ENCODE results near the gene CNKSR2.
"Not testable (repeated sequence)": the region's sequence is repeated elsewhere in the genome, so short reads cannot be mapped to it uniquely, and the experiment has no call there.

The CNKSR2 gene

GRCh38 chrX:21457718-21458117 is 83.5 kb downstream of the CNKSR2 start:
- no peak for FAIRE-seq

- no peak for FAIRE-seq
Measured at GRCh38 chrX:21469071-21469470, 94.9 kb downstream of the CNKSR2 start.

- no peak for FAIRE-seq
Measured at GRCh38 chrX:21476909-21477308, 102.7 kb downstream of the CNKSR2 start.

GRCh38 chrX:21479695-21480270 is 105.6 kb downstream of the CNKSR2 start:
- no peak for FAIRE-seq

GRCh38 chrX:21481761-21482160 is 107.5 kb downstream of the CNKSR2 start:
- FAIRE-seq = no peak

- FAIRE-seq = not testable (repeated sequence)
Measured at GRCh38 chrX:21484051-21484450, 109.8 kb downstream of the CNKSR2 start.

- FAIRE-seq = no peak
Measured at GRCh38 chrX:21487832-21488231, 113.6 kb downstream of the CNKSR2 start.

GRCh38 chrX:21490341-21490740 is 116.1 kb downstream of the CNKSR2 start:
- FAIRE-seq = no peak

GRCh38 chrX:21493226-21493830 is 119.1 kb downstream of the CNKSR2 start:
- FAIRE-seq = no peak

- no peak for FAIRE-seq
Measured at GRCh38 chrX:21503593-21503992, 129.4 kb downstream of the CNKSR2 start.

- no peak for FAIRE-seq
Measured at GRCh38 chrX:21509912-21510311, 135.7 kb downstream of the CNKSR2 start.

- no peak for FAIRE-seq
Measured at GRCh38 chrX:21524008-21524407, 149.8 kb downstream of the CNKSR2 start.

GRCh38 chrX:21528076-21528475 is 153.9 kb downstream of the CNKSR2 start:
- FAIRE-seq = peak; percentile 88

- FAIRE-seq = no peak
Measured at GRCh38 chrX:21529771-21530170, 155.6 kb downstream of the CNKSR2 start.

GRCh38 chrX:21544642-21545041 is 170.4 kb downstream of the CNKSR2 start:
- FAIRE-seq = not testable (repeated sequence)

GRCh38 chrX:21559417-21559816 is 185.2 kb downstream of the CNKSR2 start:
- no peak for FAIRE-seq

GRCh38 chrX:21565025-21565424 is 190.8 kb downstream of the CNKSR2 start:
- no peak for FAIRE-seq

- FAIRE-seq = no peak
Measured at GRCh38 chrX:21574793-21575192, 200.6 kb downstream of the CNKSR2 start.

- no peak for FAIRE-seq
Measured at GRCh38 chrX:21581479-21581878, 207.3 kb downstream of the CNKSR2 start.

GRCh38 chrX:21586001-21586400 is 211.8 kb downstream of the CNKSR2 start:
- no peak for FAIRE-seq

GRCh38 chrX:21590012-21590776 is 216.0 kb downstream of the CNKSR2 start:
- FAIRE-seq = no peak

GRCh38 chrX:21606002-21606401 is 231.8 kb downstream of the CNKSR2 start:
- no peak for FAIRE-seq

GRCh38 chrX:21610168-21610567 is 235.9 kb downstream of the CNKSR2 start:
- FAIRE-seq = no peak

- FAIRE-seq = no peak
Measured at GRCh38 chrX:21612154-21612553, 237.9 kb downstream of the CNKSR2 start.
